ENCODE data around the gene UPB1. TPM values are rescaled to one million over a fixed set of nuclear protein-coding genes. Genes with fewer than 3 reads are reported as not detected.

UPB1 gene
- total RNA-seq, 2 donors from 2014 or later, result 0.05 to 5.0 TPM

DNA sequence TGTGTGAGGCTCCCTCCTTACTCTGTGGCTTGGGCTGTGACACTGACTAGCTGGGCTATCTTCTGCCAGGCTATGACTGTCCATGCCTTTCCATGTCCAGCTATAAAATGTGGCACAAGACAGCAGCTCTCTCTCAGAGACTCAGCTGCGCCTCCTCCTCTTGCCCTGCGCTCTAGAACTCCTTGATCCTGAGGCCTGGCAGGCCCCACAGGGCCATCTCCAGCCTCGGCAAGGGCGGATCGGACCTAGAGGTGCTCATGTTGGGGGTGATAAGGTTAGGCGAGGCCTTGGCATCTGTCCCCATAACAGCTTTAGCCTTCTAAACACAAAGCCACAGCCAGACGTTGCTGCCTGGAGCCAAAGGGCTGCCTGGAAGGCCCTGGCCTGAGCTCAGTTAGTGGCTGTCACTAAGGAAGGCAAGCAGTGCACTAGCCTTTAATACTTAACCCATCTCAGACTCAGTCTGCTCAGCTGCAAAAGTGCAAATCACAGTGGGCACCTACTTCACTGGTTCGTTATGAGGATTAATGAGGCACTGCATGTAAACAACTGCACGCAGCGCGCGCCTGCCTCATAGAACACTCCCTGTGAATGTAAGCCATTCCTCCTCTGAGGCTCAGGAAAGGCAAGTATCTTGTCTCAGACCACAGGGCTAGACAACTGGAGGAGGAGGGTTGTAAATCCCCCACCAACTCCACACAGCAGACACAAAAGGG, 58.6 kb downstream of the UPB1 start:
- intact Hi-C loops (cut with DNase I), result no loop called here
- H3K9me3 ChIP-seq, result no peaks in the 10 kb centered on the region
- H3K4me3 ChIP-seq, result peak overlapping the region; percentile 65 to 93
- TF ChIP-seq POLR2A (IDR thresholded peaks at IDR 0.05) (no peak), POLR2AphosphoS5 (IDR thresholded peaks at IDR 0.05) (no peak)
- TF ChIP-seq, protein P1, sequence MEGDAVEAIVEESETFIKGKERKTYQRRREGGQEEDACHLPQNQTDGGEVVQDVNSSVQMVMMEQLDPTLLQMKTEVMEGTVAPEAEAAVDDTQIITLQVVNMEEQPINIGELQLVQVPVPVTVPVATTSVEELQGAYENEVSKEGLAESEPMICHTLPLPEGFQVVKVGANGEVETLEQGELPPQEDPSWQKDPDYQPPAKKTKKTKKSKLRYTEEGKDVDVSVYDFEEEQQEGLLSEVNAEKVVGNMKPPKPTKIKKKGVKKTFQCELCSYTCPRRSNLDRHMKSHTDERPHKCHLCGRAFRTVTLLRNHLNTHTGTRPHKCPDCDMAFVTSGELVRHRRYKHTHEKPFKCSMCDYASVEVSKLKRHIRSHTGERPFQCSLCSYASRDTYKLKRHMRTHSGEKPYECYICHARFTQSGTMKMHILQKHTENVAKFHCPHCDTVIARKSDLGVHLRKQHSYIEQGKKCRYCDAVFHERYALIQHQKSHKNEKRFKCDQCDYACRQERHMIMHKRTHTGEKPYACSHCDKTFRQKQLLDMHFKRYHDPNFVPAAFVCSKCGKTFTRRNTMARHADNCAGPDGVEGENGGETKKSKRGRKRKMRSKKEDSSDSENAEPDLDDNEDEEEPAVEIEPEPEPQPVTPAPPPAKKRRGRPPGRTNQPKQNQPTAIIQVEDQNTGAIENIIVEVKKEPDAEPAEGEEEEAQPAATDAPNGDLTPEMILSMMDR (IDR thresholded peaks at IDR 0.05), result no peak
- no peaks in the 10 kb centered on the region for H3K27me3 ChIP-seq (replicated peaks; ENCODE audit: insufficient read depth)
- peaks cover 6% of the 10 kb centered on the region for H3K4me1 ChIP-seq (replicated peaks)
- WGBS, result 21% methylated on average over 11 of the region's 12 CpGs
- H3K36me3 ChIP-seq, result no peaks in the 10 kb centered on the region
- DNase-seq (ENCODE audit: low spot score), result peak; percentile 36
- H3K27ac ChIP-seq, result peak overlapping the region; percentile 97 to 98

DNA sequence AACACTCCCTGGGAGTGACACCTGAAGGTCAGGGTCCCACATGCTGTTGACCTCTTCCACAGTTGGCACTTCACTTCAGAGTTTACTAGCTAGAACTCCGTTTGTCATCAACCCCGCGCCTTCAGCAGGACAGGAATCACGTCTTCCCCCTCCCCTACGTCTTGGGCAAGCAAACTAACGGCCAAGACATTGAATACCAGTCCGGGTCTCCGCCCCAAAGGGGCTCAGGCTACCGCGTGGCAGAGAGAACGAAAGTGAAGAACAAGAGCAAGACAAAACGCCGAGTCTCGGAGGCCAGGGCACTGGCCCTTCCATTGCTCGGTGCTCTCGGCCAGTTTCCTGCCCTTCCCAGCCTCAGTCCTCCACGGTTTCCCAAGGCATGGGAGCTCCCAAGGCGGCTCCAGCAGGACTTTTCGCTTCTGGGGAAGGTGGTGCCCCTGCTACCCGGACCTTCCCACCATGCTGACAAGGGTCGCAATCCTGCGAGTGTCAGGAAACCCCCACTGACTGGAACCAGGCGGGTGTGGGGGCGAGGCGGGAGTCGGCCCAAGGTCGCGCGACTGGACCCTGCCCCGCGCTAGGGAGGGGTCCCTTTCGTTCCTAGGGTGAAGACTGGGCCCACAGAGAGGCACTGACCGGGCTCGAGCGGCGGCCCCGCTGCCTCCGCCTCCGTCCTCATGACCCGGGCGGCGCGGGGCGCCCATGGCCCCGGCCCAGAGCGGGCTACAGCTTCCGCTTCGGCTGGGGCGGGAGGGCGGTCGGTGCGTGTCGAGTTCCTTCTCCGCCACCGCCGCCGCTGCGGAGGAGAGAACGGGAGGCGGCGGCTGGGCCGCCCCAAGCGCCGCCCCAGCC, 59.4 kb downstream of the UPB1 start, which contains the start of gene GUCD1:
GUCD1 (minus strand) TSS at position 826 of the 852 bp plus-strand sequence; CDS start at position 679, 147 bp downstream.
- under 1% methylated on average over 43 of the region's 64 CpGs for WGBS
- Histone ChIP-seq H3K4me1 (replicated peaks) (peaks cover 6% of the 10 kb centered on the region), H3K9me3 (no peaks in the 10 kb centered on the region), H3K27ac (peak within 1 kb of the TSS; percentile 97 to 98), H3K4me3 (peak within 1 kb of the TSS; percentile 65 to 93), H3K36me3 (no peaks in the 10 kb centered on the region), H3K27me3 (replicated peaks; ENCODE audit: insufficient read depth) (no peaks in the 10 kb centered on the region)
- TF ChIP-seq POLR2AphosphoS5 (IDR thresholded peaks at IDR 0.05) (no peak), POLR2A (IDR thresholded peaks at IDR 0.05) (peak; percentile 82)
- DNase-seq (ENCODE audit: low spot score), result peak; percentile 24
- intact Hi-C loops (cut with DNase I), result no loop called here

DNA sequence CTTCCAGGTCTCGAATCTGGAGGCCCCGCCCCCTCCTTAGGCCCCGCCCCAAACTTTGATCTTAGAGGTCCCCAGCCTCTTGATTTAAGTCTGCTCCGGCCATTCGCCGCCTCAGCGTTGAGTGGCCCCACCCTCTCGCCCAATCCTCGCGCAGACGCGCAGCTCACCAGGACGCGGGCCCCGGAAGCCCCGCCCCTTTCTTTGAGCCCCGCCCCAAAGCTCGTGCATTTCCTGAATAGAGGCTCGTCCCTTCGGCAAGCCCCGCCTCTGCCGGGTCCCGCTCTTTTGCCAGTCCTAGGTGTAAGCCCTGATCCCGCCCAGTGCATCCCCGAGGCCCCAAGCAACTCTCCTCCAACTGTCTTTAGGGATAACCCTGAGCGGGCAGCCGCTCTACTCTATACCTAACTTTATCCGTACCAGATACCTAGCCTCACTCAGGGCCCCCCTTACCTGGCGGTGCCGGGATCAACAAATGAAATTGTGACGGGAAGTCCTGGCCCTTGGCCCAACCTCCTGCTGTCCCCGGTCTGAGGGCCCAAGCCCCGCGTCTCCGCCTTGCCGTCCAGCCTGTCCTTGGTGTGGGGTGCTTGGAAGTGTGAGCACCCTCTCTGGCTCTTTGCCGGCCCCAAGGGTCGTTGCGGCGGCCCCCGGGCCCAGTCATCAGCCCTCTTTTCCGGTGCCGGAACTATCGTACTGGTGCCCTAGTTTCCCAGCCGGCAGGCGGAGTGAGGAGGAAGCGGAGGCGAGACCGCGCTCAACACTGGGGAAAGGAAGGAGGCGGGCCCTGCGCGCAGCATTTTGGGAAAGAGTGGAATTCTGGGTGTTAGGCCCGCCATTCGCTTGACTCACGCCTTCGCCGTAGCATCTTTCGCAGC, 60.3 kb downstream of the UPB1 start, which contains the start of gene SNRPD3:
SNRPD3 (plus strand) TSS at position 835 of the 875 bp plus-strand sequence. CDS start 1,676 bp downstream, outside the sequence.
- Histone ChIP-seq H3K4me1 (replicated peaks) (peaks cover 6% of the 10 kb centered on the region), H3K9me3 (no peaks in the 10 kb centered on the region), H3K36me3 (no peaks in the 10 kb centered on the region), H3K4me3 (peak within 1 kb of the TSS; percentile 65 to 93), H3K27ac (peak within 1 kb of the TSS; percentile 97 to 98), H3K27me3 (replicated peaks; ENCODE audit: insufficient read depth) (no peaks in the 10 kb centered on the region)
- TF ChIP-seq, protein P1 (IDR thresholded peaks at IDR 0.05), result peak in 2 of 4 experiments; percentile 41 to 51
- TF ChIP-seq POLR2AphosphoS5 (IDR thresholded peaks at IDR 0.05) (peak; percentile 98), POLR2A (IDR thresholded peaks at IDR 0.05) (peak; percentile 65)
- intact Hi-C loops (cut with DNase I), result no loop called here
- WGBS, result under 1% methylated on average over 58 of the region's 59 CpGs
- DNase-seq (ENCODE audit: low spot score), result peak; percentile 100

DNA sequence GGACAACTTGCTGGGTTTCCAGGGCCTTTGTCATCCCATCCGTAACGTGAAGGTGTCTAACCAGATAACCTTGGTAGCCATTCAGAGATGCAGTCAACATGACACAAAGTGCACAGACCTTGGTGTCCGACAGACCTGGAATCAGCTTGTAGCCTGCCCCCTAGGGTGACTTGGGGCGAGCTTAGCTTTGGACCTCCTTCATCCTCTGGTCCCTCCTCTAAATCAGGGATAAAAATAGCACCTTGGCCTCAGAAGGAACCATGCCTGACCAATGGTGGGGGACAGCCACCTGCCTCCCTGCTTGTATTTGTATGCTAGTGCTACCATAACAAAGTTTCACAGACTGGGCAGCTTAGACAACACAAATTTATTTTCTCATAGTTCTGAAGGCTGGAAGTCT, 64.3 kb downstream of the UPB1 start:
- DNase-seq (ENCODE audit: low spot score), result no peak
- Histone ChIP-seq H3K36me3 (peaks cover 0 to 8% of the 10 kb centered on the region in 2 donors), H3K4me3 (no peak overlapping the region), H3K4me1 (replicated peaks) (peaks cover 6% of the 10 kb centered on the region), H3K27me3 (replicated peaks; ENCODE audit: insufficient read depth) (no peaks in the 10 kb centered on the region), H3K9me3 (no peaks in the 10 kb centered on the region), H3K27ac (no peak overlapping the region)
- intact Hi-C loops (cut with DNase I), result no loop called here
- TF ChIP-seq POLR2A (IDR thresholded peaks at IDR 0.05), result no peak
- TF ChIP-seq, protein P1 (IDR thresholded peaks at IDR 0.05), result no peak
- TF ChIP-seq POLR2AphosphoS5 (IDR thresholded peaks at IDR 0.05), result no peak
- 59% methylated on average over 4 of the region's 4 CpGs for WGBS

All from prostate gland (tissue), 2 donors.